ENCODE data around the gene DCAF15.

DCAF15 gene

DNA sequence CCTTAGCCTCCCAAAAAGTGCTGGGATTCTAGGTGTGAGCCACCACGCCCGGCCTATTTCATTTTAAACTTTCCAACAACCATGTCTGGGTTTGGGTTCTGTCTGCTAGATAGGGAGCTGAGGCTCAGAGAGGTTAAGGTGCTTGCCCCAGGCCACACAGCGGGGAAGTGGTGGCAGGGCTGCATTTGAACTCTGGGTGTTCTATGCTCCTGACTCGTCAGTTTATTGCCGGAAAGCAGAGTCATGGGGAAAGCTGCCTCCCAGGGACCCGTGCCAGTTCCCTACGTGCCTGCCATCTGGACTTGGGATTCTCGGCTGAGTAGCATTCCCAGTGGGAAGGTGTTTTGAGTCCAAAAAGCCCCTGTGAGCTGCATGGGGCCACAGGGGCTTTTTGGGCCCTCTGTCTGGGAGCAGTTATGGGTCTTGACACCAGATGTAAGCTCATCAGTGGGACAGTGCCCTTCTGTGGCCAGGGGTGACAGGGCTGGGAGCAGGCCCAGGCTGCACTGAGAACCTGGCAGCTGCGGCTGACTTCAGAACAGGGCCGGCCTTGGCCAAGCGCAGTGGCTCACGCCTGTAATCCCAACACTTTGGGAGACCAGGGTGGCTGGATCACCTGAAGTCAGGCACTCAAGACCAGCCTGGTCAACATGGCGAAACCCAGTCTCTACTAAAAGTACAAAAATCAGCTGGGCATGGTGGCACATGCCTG is 42.9 kb downstream of the DCAF15 start:
- DNase-seq (ENCODE audit: low spot score): peak; percentile 90

DNA sequence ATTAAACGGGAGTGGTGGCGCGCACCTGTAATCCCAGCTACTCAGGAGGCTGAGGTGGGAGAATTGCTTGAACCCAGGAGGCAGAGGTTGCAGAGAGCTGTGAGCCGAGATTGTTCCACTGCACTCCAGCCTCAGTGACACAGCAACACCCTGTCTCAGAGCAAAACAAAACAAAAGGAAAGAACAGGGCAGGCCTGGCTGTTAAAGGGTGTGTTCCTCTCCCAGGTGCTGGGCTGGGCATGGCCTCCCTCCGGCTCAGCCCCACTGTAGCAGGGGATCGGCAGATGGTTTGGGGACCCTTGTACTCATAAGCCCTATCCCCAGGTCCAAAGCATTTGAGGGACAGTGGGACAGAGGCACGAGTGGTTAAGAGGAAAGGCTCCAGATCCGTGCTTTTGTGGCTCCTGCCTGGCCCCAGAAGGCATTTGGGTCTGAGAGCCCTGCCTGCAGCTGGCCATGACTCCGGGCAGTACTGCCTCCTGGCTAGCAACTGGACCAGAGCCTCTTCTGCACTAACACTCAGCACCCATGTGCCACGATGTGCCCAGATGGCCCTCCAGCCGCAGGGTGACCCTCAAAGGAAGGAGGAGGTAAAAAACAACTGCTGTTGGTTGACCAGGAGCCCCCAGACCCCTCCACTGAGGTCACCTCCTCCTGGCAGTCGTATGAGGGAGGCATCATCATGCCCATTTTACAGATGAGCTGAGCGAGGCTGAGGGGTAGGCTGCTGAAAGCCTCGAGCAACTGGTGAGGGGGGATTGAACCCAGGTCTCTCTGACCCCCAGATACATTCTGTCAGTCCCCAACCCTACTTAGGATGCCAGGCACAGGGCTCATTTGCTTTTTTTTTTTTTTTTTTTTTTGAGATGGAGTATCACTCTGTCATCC is 43.8 kb downstream of the DCAF15 start:
- no peak for DNase-seq (ENCODE audit: low spot score)

DNA sequence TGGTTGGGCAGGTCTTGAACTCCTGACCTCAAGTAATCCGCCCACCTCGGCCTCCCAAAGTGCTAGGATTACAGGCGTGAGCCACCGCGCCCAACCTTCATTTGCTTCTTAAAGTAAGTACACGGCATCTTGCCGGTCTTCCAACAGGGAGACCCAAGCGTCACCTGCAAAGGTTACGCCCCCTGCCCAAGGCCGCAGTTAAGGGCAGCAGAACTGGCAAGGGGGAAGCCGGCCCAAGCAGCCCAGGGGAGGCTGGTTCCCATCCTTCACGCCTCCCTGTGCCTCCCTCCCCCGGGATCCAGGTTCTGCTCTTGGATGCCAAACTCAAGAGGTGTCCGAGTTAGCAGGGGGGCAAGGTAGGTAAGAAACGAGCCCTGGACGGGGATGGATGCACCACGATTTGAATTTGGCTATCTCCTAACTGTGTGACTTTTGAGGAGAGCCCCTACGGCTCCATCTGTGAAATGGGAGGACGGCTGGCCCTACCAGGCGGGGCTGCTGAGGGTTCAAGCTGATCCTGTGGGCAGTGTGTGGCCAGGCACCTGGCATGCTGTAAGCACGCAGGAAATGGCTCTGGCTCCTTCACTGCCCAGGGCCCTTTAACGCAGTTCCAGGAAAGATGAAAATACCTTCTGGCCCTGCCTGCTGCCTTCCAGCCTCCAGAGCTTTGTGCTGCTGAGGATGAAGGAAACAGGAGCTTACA is 44.8 kb downstream of the DCAF15 start:
- peak; percentile 82 for DNase-seq (ENCODE audit: low spot score)

DNA sequence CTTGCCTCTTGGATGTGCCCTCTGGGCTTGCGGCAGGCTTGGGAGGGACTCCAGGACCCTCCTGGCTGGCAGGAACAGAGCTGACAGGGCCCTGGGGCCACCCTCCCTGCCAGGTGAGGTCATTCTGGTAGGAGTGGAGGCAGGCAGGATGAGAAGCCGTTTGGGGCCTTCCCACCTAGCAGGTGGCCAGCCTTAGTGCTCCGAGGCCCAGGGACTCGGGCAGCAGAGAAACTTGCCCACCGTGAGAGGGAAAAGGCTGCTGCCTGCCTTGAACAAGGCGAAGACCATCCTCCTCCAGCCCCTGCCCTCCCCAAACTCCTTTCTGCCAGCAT is 45.3 kb downstream of the DCAF15 start:
- no peak for DNase-seq (ENCODE audit: low spot score)

DNA sequence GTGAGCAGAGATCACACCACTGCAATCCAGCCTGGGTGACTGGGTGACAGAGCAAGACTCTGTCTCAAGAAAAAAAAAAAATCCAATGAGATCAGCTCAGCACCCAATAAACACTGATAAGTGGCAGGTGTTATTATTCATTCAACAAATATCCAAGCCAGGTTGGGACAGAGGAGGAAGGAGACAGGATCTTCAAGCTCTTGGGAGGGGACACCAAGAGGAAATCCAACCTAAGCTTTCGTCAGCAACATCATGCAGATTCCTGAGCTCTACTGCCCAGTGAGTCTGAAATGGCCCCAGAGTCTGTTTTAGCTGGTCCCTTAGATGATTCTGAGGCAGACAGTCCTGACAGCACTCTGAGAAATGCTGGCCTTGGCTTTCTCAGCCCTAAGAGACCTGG is 46.1 kb downstream of the DCAF15 start:
- DNase-seq (ENCODE audit: low spot score): no peak

DNA sequence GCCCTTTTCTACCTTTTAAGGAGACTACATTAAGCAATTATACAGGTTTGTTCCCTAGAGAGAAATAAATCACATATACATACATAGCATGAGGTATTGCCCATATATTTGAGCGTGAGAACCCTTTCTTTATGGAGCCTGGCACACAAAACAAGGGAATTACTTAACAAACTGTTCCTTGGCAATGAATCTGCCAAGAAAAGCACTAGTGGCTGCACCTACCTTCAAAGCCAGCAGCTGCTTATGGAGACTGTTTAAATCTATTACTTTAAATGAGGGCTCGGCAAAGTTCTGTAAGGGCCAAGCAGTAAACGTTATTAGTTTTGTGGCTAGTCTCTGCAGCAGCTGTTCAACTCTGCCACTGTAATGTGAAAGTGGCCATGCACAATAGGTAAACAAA is 46.8 kb downstream of the DCAF15 start:
- DNase-seq (ENCODE audit: low spot score): no peak

DNA sequence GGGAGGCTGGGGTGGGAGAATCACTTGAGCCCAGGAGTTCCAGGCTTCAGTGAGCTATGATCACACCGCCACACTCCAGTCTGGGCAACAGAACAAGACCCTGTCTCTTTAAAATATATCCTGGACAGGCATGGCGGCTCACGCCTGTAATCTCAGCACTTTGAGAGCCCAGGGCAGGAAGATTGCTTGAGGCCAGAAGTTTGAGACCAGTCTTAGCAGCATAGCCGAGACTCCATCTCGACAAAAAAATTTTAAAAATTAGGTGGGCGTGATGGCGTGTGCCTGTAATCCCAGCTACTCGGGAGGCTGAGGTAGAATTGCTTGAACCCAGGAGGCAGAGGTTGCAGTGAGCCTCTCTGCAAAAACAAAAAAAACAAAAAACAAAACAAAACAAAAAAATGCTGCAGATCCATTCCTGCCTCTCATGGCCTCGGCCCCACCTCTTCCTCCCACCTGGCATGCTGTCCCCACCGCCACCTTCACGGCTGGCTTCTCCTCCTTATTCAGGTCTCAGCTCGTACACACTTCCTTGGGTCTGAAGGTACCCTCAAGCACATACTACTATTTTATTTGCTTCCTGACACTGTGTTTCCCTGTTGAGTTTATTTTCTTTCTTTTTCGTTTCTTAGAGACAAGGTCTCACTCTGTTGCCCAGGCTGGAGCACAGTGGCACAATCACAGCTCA is 48.5 kb downstream of the DCAF15 start:
- DNase-seq (ENCODE audit: low spot score): no peak

DNA sequence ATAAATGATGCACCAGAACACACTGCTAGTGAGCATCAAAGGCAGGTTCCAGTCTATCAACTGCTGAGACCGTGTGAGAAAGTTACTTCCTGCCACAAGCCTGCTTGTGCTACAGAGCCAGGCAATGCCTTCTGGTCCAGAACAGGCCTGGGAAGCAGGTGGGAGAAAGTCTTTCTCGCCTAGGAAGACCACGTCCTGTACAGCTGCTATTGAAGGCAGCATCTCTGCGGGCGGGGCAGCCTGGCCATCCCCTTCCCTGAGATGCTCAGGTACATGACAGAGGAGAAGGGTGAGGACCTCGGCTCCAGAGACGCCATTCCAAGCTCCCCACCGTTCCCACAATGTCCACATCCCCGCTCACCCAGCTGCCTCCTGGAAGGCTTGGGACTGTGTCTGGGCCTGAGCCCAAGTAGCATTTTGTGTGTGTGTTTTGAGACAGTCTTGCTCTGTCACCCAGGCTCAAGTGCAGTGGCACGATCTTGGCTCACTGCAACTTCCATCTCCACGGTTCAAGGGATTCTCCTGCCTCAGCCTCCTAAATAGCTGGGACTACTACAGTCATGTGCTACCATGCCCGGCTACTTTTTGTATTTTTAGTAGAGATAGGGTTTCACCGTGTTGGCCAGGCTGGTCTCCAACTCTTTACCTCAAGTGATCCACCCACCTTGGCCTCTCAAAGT is 50.4 kb downstream of the DCAF15 start:
- peak; percentile 65 for DNase-seq (ENCODE audit: low spot score)

DNA sequence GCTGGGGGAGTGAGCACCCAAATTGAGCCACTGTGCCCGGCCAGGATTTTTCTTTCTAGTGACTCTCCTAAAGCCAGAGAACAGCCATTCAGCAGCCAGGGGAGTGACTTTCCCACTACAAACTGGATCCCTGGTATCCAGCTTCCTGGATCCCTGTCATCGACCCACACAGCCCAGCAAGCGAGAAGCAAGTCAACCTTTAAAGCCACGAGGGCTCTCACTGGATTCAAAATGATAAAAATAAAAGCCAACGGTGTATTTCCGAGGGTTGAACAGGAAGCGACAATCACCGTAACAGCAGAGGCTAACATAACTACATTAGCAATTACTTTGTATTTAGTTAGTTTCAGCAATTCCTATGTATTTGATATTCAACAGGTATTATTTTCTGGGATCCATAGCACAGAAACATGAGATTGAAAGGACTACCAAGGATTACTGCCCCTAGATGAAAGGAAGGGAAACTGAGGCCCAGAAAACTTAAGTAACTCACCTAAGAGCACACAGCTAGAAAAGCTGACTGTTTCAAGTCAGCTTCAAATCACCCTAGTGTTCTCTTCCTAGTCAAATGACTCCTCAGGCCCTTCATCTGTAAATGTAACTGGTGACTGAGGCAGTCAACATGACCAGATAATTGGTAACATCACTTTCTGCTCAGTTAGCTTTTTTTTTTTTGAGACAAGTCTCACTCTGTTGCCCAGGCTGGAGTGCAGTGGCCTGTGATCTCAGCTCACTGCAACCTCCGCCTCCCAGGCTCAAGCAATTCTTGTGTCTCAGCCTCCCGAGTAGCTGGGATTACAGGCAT is 51.1 kb downstream of the DCAF15 start:
- no peak for DNase-seq (ENCODE audit: low spot score)

DNA sequence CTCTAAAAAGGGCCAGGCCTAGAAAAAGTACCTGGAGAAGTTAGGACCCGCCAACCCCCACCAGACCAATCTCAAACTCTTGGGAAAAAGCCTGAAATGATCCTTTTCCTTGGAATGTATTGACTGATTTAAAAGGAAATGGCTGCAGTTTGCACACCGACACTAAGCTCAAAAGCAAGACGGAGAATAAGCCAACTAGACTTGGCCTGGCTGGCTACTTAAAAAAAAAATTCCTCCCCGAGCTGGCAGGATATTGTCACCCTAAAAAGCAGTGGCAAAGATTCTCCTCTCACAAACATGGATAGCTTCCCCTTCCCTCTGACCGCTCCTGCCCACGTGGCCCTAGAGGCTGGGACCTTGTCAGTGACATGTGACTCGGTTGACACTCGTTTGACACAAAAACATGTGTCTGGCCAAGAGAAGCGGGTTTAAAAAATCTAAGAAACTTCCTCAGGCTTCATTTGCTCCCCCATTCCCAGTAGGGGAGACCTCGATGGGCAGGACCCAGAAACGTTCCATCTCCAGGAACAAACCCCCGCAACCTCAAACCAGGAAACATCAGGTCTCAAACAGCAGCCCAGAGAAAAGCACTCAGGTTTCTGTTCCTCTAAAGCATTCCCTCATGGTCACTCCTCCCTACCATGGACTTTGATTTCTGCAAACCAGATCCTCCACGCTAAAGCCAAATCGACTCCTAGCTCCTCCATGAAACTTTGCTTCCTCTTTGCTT is 52.5 kb downstream of the DCAF15 start:
- DNase-seq (ENCODE audit: low spot score): peak; percentile 54

DNA sequence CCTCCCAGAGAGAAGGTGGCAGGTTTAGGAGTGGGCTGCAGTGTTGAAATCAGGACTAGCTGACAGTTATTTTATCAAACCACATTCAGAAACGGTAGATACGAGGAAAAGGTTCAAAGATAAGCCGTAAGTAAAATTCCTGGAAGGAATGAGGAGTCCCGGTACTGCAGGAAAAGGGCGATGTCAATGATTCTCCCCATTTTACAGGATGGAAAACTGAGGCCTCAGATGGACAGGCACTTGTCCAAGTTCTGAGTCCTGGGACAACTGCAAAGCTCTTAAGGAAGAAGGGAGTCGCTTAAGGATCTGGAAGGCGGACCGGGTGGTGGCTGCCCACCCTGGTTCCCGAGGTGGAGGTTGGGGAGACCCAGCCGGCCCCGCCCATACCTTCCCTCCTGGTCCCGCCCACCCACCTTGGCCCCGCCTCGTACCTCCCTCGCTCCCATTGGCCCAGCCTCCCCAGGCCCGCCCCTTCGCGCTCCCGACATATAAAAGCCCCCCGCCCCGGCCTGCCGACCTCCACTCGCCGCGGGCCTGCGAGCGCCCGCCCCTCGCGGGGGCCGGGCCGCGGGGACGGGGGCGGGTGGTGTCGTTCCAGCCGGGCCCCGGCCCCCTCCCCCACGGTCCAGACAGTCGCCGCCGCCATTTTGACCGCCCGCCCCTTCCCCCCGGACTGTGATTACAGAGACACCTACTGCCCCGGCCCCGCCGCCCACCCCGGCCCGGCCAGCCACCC is 53.2 kb downstream of the DCAF15 start:
- DNase-seq (ENCODE audit: low spot score): peak; percentile 82

DNA sequence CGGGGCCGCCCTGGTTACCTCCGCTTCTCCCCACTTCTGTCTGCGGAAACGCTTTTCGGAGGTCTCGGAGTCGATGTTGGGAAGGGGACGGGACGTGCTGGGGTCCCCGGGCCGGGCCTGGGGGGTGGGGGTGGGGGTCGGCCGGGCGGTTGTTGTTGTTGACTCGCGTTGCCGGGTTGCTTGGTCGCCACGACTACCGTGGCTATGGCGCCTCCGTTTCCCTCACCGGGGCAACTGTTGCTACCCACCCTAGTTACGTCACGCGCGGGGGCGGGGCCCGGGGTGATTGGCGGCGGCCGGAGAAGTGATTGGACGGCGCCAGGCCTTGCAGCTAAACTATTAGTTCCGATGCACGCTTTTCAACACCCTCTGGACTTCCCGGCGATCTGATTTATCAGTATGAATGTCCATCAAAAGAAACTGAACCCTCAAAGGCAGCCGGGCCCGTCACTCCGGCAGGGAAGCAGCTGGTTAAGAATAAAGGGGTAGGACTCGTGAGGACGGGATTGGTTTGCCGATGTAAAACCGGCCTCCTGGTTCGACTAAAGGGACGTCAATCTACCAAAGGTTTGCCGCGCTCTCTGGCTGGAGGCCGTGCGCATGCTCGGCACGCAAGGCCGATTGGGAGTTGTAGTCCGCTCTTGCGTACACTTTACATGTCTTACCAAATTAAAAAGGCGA is 53.9 kb downstream of the DCAF15 start, which contains the start of gene RFX1:
RFX1 (minus strand) TSS at position 236 of the 681 bp plus-strand sequence. CDS start 12,477 bp downstream, outside the sequence.
- DNase-seq (ENCODE audit: low spot score): peak; percentile 100

DNA sequence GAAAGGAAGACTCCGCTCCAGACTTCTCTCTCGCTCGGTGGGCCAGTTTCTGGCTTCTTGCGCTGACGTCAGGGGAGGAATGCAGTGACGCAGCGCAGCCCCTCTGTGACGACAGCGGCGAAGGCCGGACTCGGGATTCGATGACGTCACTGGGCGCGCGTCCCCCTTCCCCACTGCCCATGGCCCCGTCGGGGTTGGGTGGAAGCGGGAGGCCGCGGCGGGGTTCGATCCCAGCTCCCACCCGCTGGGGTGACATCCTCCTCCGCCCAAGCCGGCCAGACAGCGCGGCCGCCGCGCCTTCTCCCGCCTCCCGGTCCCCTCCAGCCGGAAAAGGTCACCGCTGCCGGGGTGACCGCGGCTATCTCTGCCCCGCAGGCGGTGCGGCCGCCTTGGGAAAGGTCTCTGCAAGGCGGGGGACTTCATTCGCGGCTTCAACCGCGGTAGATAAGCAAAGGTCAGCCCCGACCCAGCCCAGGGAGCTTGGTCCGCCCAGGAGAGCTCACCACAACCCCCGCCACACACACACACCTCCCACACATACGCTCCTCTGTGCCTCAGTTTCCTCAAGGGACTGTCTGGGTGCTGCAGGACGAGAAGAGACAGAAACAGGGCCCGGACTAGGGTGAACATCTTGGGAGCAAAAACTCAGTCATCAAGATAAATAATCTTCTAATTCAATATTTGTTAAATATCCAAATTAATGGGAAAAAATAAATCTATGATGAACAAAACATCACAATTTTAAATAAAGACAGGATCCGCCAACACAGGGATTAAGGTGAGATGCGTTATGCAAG is 54.7 kb downstream of the DCAF15 start:
- DNase-seq (ENCODE audit: low spot score): no peak
